Naive thymus-derived CD4-positive, alpha-beta T cell (primary cell): ENCODE data around the gene MED17. TPM values are rescaled to one million over a fixed set of nuclear protein-coding genes. Genes with fewer than 3 reads are reported as not detected.

ENCODE experiments used
- ATAC-seq: fragments of 150-1000 bp; cut with Tn5 transposase; 2 replicates; pipeline ENCODE4 v1.10.0; 2021; ENCODE audit warnings: mild to moderate bottlenecking, moderate library complexity
- CTCF ChIA-PET: fragments of 350-600 bp; sonication (Branson Sonifier 250); formaldehyde crosslinking; loops from one replicate; lab custom pipeline; 2021; ENCODE audit warnings: antibody characterized with exemption; lab: Charles Lee
- POLR2A ChIA-PET: fragments of 350-600 bp; sonication (Branson Sonifier 250); formaldehyde crosslinking; loops from one replicate; lab custom pipeline; 2021; ENCODE audit warnings: antibody characterized with exemption, inconsistent platforms; lab: Charles Lee
- DNase-seq, 9 donors: peaks; one replicate each; pipeline versions ENCODE4 v3.0.0 to v3.0.0-alpha.2; 2020 to 2022; ENCODE audit warnings: mixed read lengths in 1 of 9
- H3K27ac ChIP-seq: one replicate; pipeline ENCODE4 v1.7.0; 2013; ENCODE audit warnings: mild to moderate bottlenecking, low read depth, low read length, moderate library complexity
- H3K27me3 ChIP-seq, 2 donors: one replicate each; pipeline ENCODE4 v1.7.0; 2013; ENCODE audit warnings: low read length in 2 of 2, mild to moderate bottlenecking in 2 of 2, moderate library complexity in 2 of 2; ENCODE audit not compliant: control insufficient read depth in 2 of 2, insufficient read depth in 2 of 2
- H3K36me3 ChIP-seq, 3 experiments: 1 replicate in 2 of 3; 2 replicates in 1 of 3; pipeline ENCODE4 v1.7.0; 2013; ENCODE audit warnings: low read length in 3 of 3, mild to moderate bottlenecking in 3 of 3, moderate library complexity in 1 of 3; ENCODE audit not compliant: insufficient read depth in 3 of 3, control insufficient read depth in 2 of 3
- H3K4me1 ChIP-seq, 2 donors: one replicate each; pipeline ENCODE4 v1.7.0; 2013; ENCODE audit warnings: low read length in 2 of 2, mild to moderate bottlenecking in 2 of 2, moderate library complexity in 1 of 2; ENCODE audit not compliant: control insufficient read depth in 2 of 2, insufficient read depth in 2 of 2
- H3K4me3 ChIP-seq: 2 replicates; pipeline ENCODE4 v1.7.0; 2013; ENCODE audit warnings: mild to moderate bottlenecking, low read length
- H3K9me3 ChIP-seq, 3 experiments: 1 replicate in 2 of 3; 2 replicates in 1 of 3; pipeline ENCODE4 v1.7.0; 2013; ENCODE audit warnings: low read length in 3 of 3; ENCODE audit not compliant: control insufficient read depth in 2 of 3
- H3K27ac Mint-ChIP-seq, 9 donors: one replicate each; pipeline ENCODE4 v1.8.0; 2020 to 2022; ENCODE audit warnings: mixed read lengths in 9 of 9, mild to moderate bottlenecking in 8 of 9, moderate library complexity in 5 of 9, inconsistent platforms in 2 of 9
- H3K27me3 Mint-ChIP-seq, 5 donors: one replicate each; pipeline ENCODE4 v1.8.0; 2021 to 2022; ENCODE audit warnings: mixed read lengths in 5 of 5, mild to moderate bottlenecking in 1 of 5
- H3K36me3 Mint-ChIP-seq, 5 donors: one replicate each; pipeline ENCODE4 v1.8.0; 2020 to 2022; ENCODE audit warnings: mixed read lengths in 5 of 5, mild to moderate bottlenecking in 3 of 5, inconsistent platforms in 1 of 5
- H3K4me1 Mint-ChIP-seq, 7 donors: one replicate each; pipeline ENCODE4 v1.8.0; 2020 to 2022; ENCODE audit warnings: mixed read lengths in 7 of 7, mild to moderate bottlenecking in 3 of 7, inconsistent platforms in 1 of 7
- H3K4me3 Mint-ChIP-seq, 10 donors: one replicate each; pipeline ENCODE4 v1.8.0; 2020 to 2022; ENCODE audit warnings: mild to moderate bottlenecking in 10 of 10, mixed read lengths in 10 of 10, moderate library complexity in 6 of 10, inconsistent platforms in 2 of 10
- H3K9me3 Mint-ChIP-seq, 11 donors: one replicate each; pipeline ENCODE4 v1.8.0; 2020 to 2022; ENCODE audit warnings: mixed read lengths in 11 of 11, mild to moderate bottlenecking in 4 of 11, inconsistent platforms in 1 of 11, moderate library complexity in 1 of 11
- intact Hi-C, 2 donors: fragments of 100-400 bp; cut with micrococcal nuclease; formaldehyde crosslinking; loops; one replicate each; pipeline ENCODE4 v1.15.1; 2023
- polyA plus RNA-seq, 2 donors: library from polyadenylated mRNA; unstranded; fragments of 300-500 nt; fragmentation: Illumina TruSeq; gene quantifications; one replicate each; pipeline ENCODE4 v1.2.3, GENCODE V29; 2021
- total RNA-seq, 6 experiments: library from RNA in 5 of 6; stranded (reverse) in 5 of 6; gene quantifications; 1 replicate in 5 of 6; 2 replicates in 1 of 6; pipeline ENCODE4 v1.2.3 and lab custom pipeline; 2021 to 2026

Gene MED17
- total and polyA plus RNA-seq, 7 experiments from 2014 or later: 17.3 to 75.9 (median 64.2) TPM

DNA sequence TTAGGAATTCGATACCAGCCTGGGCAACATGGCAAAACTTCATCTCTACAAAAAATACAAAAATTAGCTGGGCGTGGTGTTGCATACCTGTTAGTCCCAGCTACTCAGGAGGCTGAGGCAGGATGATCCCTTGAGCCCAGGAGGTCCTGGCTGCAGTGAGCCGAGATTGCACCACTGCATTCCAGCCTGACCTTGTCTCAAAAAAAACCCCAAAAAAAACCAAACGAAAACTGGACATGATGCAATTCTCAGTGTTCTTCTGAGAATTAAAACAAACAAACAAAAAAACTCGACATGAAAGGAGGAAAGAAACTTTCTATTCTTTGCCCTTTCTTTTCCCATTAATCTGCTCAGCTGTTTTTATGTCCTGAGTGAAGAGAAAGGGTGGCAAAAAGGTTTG lies 7.4 kb downstream of the MED17 start:
- Histone ChIP-seq H3K27ac (no peak overlapping the region), H3K36me3 (peaks cover 40 to 72% (median 49%) of the 10 kb centered on the region in 3 experiments), H3K4me1 (peaks cover 11 to 14% of the 10 kb centered on the region in 2 donors), H3K27me3 (no peaks in the 10 kb centered on the region), H3K9me3 (no peaks in the 10 kb centered on the region), H3K4me3 (no peak overlapping the region)
- ATAC-seq (no peak), DNase-seq (no peak)
- intact Hi-C loops: no loop called here
- peaks cover 1 to 47% (median 22%) of the 10 kb centered on the region in 5 donors for H3K36me3 Mint-ChIP-seq
- no peak overlapping the region for H3K27ac Mint-ChIP-seq
- no peaks in the 10 kb centered on the region for H3K9me3 Mint-ChIP-seq
- H3K27me3 Mint-ChIP-seq: no peaks in the 10 kb centered on the region
- POLR2A ChIA-PET: no interaction called here
- peaks cover 12 to 41% (median 28%) of the 10 kb centered on the region in 7 donors for H3K4me1 Mint-ChIP-seq
- H3K4me3 Mint-ChIP-seq: no peak overlapping the region
- CTCF ChIA-PET: no interaction called here

DNA sequence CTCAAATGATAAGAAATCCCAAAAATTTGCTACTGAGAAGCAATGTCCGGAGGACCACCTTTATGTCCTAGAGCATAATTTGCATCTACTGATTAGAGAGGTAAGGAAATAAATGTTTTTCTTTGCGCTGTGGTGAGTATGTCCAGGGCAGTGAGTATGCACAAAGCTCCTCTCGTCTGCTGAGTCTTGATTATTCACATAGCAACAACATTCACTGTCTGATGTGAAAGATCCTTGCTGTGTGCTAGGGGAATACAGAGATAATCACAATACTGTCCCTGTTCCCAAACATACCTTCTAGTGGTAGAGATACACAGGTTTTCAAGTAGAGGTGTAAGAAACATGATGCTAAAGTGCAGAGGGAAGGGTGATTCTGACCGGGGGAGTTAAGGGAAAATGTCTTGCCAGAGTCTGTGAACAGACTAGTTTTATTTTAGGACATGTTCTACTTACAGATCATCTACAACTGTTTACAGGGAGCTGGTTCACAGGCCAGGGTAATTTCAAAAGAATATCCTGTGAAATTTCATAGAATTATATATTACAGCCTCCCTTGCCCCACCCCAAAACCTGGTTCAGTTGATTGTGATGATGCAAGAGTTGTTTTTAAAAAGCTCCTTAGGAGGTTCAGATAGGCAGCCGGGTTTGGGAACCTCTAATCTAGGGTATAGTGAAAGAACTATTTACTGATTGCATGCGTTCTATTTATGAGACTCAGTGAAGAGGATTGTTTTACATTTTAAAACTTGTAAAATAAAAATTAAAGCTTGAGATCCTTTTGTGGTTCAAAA lies 12.6 kb downstream of the MED17 start:
- H3K27ac Mint-ChIP-seq: peak overlapping the region in 2 of 9 donors; percentile 1 to 2
- no peaks in the 10 kb centered on the region for H3K9me3 Mint-ChIP-seq
- Histone ChIP-seq H3K9me3 (no peaks in the 10 kb centered on the region), H3K4me3 (no peak overlapping the region), H3K4me1 (no peaks in the 10 kb centered on the region), H3K36me3 (peaks cover 30 to 84% (median 52%) of the 10 kb centered on the region in 3 experiments), H3K27ac (no peak overlapping the region), H3K27me3 (no peaks in the 10 kb centered on the region)
- intact Hi-C loops: no loop called here
- POLR2A ChIA-PET: no interaction called here
- peaks cover 11 to 48% (median 30%) of the 10 kb centered on the region in 5 donors for H3K36me3 Mint-ChIP-seq
- H3K27me3 Mint-ChIP-seq: no peaks in the 10 kb centered on the region
- H3K4me1 Mint-ChIP-seq: peaks cover 0 to 23% (median 7%) of the 10 kb centered on the region in 7 donors
- no peak overlapping the region for H3K4me3 Mint-ChIP-seq
- no peak for ATAC-seq
- CTCF ChIA-PET: no interaction called here
- no peak for DNase-seq

DNA sequence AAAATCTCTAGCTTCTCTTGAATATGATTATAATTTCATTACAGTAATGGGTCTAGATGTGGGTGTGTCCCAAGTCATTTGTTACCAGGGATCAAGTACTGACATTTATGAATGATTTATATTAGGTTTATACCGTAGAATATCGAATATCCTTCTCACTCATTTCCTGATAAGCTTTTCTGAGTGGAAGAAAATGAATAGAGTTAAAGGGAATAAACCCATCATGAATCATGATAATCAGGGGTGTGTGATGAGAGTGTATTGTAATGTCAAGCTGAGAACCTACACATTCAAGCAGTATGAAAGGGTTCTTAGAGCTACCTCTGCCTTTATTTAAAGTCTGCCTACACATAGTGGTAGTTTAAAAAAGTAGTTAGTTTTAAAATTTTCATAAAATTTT lies 17.3 kb downstream of the MED17 start:
- Mint-ChIP-seq H3K27ac (peak overlapping the region in 2 of 9 donors; percentile 26 to 52), H3K4me3 (no peak overlapping the region), H3K27me3 (no peaks in the 10 kb centered on the region), H3K4me1 (peaks cover 0 to 24% (median 3%) of the 10 kb centered on the region in 7 donors), H3K36me3 (peaks cover 14 to 45% (median 27%) of the 10 kb centered on the region in 5 donors), H3K9me3 (no peaks in the 10 kb centered on the region)
- Histone ChIP-seq H3K27me3 (no peaks in the 10 kb centered on the region), H3K4me1 (no peaks in the 10 kb centered on the region), H3K9me3 (no peaks in the 10 kb centered on the region), H3K27ac (no peak overlapping the region), H3K36me3 (peaks cover 17 to 86% (median 35%) of the 10 kb centered on the region in 3 experiments), H3K4me3 (no peak overlapping the region)
- CTCF ChIA-PET: no interaction called here
- DNase-seq: no peak
- intact Hi-C loops: no loop called here
- no peak for ATAC-seq
- POLR2A ChIA-PET: no interaction called here

DNA sequence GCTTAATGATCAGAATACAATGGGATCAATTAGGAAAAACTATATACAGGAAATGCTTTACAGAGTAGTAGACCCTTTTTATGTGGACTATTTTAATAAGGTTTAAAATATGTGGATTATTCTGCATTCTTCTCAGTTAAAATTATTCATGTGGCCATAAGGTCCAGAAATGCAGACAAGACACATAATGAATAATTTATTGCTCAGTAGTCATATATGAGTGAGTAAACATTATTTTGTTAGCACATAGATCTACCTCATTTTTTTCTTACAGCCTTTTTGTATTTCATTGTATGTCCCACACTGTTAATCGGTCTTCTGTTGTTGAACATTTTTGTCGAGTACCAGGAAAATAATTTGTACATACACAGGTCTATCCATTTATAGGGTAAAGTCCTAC lies 20.8 kb downstream of the MED17 start:
- Mint-ChIP-seq H3K36me3 (peaks cover 3 to 52% (median 30%) of the 10 kb centered on the region in 5 donors), H3K4me1 (peaks cover 0 to 15% (median 0%) of the 10 kb centered on the region in 7 donors), H3K27ac (peak overlapping the region in 5 of 9 donors; percentile 3 to 48 (median 41)), H3K9me3 (no peaks in the 10 kb centered on the region), H3K4me3 (no peak overlapping the region), H3K27me3 (no peaks in the 10 kb centered on the region)
- ATAC-seq: no peak
- ChIA-PET CTCF (no interaction called here), POLR2A (no interaction called here)
- Histone ChIP-seq H3K27me3 (no peaks in the 10 kb centered on the region), H3K9me3 (no peaks in the 10 kb centered on the region), H3K27ac (no peak overlapping the region), H3K36me3 (peaks cover 21 to 85% (median 30%) of the 10 kb centered on the region in 3 experiments), H3K4me1 (no peaks in the 10 kb centered on the region), H3K4me3 (no peak overlapping the region)
- intact Hi-C loops: loop anchor here in 1 of 2 donors (2.0 kb wide), 1 partner anchor 18 kb away; no protein-coding TSS in a partner anchor
- no peak for DNase-seq

DNA sequence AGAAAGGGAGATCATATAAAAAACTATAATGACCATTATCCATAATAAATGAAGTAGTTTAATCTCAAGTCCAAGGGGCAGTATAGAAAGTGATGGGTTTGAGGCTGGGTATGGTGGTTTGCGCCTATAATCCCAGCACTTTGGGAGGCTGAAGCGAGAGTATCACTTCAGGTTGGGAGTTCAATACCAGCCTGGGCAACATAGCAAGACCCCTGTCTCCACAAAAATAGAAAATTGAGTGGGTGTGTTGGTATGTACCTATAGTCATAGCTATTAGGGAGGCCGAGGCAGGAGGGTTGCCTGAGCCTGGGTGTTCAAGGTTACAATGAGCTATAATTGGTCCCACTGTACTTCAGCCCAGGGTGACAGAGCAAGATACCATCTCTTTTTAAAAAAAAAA lies 23.9 kb downstream of the MED17 start:
- Mint-ChIP-seq H3K27ac (peak overlapping the region in 1 of 9 donors; percentile 21), H3K36me3 (peaks cover 3 to 62% (median 34%) of the 10 kb centered on the region in 5 donors), H3K4me1 (peaks cover 0 to 7% (median 0%) of the 10 kb centered on the region in 7 donors), H3K27me3 (no peaks in the 10 kb centered on the region), H3K9me3 (no peaks in the 10 kb centered on the region), H3K4me3 (no peak overlapping the region)
- Histone ChIP-seq H3K27me3 (no peaks in the 10 kb centered on the region), H3K36me3 (peaks cover 24 to 85% (median 33%) of the 10 kb centered on the region in 3 experiments), H3K9me3 (no peaks in the 10 kb centered on the region), H3K4me1 (no peaks in the 10 kb centered on the region), H3K4me3 (no peak overlapping the region), H3K27ac (no peak overlapping the region)
- ChIA-PET POLR2A (interaction anchor here (0.8 kb wide), 1 partner anchor 24 kb away, joined by 3 read pairs; the partner anchor contains the start of gene MED17), CTCF (no interaction called here)
- ATAC-seq (no peak), DNase-seq (no peak)
- intact Hi-C loops: no loop called here

DNA sequence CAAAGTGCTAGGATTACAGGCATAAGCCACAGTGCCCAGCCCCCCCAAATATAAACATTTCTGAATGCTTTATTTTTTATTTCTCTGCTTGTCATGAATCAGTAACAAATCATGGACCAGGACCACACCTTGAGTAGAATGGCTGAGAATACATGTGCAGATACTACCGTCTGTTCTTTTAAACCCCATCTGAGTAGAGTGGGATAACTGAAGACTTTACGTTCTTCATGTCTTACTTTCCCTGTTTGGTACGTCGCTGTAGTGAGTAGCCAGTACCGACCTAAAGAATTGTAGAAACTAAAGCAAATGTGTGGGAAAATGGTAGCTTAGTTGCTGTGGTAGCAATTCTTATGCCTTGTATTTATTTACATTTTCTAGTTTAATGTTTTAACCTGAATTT lies 29.9 kb downstream of the MED17 start:
- Histone ChIP-seq H3K9me3 (no peaks in the 10 kb centered on the region), H3K27me3 (no peaks in the 10 kb centered on the region), H3K36me3 (peaks cover 15 to 60% (median 31%) of the 10 kb centered on the region in 3 experiments), H3K27ac (no peak overlapping the region), H3K4me3 (no peak overlapping the region), H3K4me1 (no peaks in the 10 kb centered on the region)
- H3K4me1 Mint-ChIP-seq: peaks cover 0 to 3% (median 0%) of the 10 kb centered on the region in 7 donors
- DNase-seq: no peak
- no peak overlapping the region for H3K4me3 Mint-ChIP-seq
- ChIA-PET CTCF (no interaction called here), POLR2A (no interaction called here)
- peaks cover 3 to 58% (median 28%) of the 10 kb centered on the region in 5 donors for H3K36me3 Mint-ChIP-seq
- peaks cover 0 to 2% (median 0%) of the 10 kb centered on the region in 11 donors for H3K9me3 Mint-ChIP-seq
- H3K27me3 Mint-ChIP-seq: no peaks in the 10 kb centered on the region
- H3K27ac Mint-ChIP-seq: no peak overlapping the region
- ATAC-seq: no peak
- intact Hi-C loops: no loop called here
